ENCODE measurements around the gene PWWP2A.

GRCh38 chr5:160161626-160162025 lies 42.4 kb upstream of the PWWP2A start:
- TF ChIP-seq POLR2A (IDR thresholded peaks at IDR 0.05; ENCODE audit: low read depth, low read length) (no peak), TAF1 (IDR thresholded peaks at IDR 0.05; ENCODE audit: low read depth, low read length) (no peak)
